Natural killer cell (primary cell): ENCODE results near the gene LCN12. TPM values are rescaled to one million over a fixed set of nuclear protein-coding genes. Genes with fewer than 3 reads are reported as not detected.
A peak's percentile ranks its signal among the peaks of the same experiment; 100 is the strongest.

ENCODE experiments used
- ATAC-seq, 3 donors: fragments of 150-1000 bp in 2 of 3; fragments of 200-7000 bp in 1 of 3; cut with Tn5 transposase; 1 replicate in 1 of 3; 2 replicates in 2 of 3; pipeline ENCODE4 v1.10.0; 2021; ENCODE audit warnings: mild to moderate bottlenecking in 2 of 3, moderate library complexity in 2 of 3
- DNase-seq, 2 donors: peaks; one replicate each; pipeline versions ENCODE4 v3.0.0 to v3.0.0-alpha.2; 2013 to 2021; ENCODE audit warnings: mixed read lengths in 1 of 2
- H3K27ac ChIP-seq: one replicate; pipeline ENCODE4 v1.5.1; 2013; ENCODE audit warnings: mild to moderate bottlenecking, low read length
- H3K27me3 ChIP-seq: one replicate; pipeline ENCODE4 v1.6.1; 2013; ENCODE audit warnings: low read length; ENCODE audit not compliant: control insufficient read depth, insufficient read depth
- H3K36me3 ChIP-seq: one replicate; pipeline ENCODE4 v1.6.1; 2013; ENCODE audit warnings: low read length; ENCODE audit not compliant: control insufficient read depth, insufficient read depth
- H3K4me1 ChIP-seq: one replicate; pipeline ENCODE4 v1.6.1; 2013; ENCODE audit warnings: low read length; ENCODE audit not compliant: control insufficient read depth, insufficient read depth
- H3K4me3 ChIP-seq: one replicate; pipeline ENCODE4 v1.5.1; 2013; ENCODE audit warnings: low read length
- H3K9me3 ChIP-seq: one replicate; pipeline ENCODE4 v1.6.1; 2013; ENCODE audit warnings: low read length; ENCODE audit not compliant: control insufficient read depth, insufficient read depth
- H3K27ac Mint-ChIP-seq, 2 donors: one replicate each; pipeline ENCODE4 v1.8.0; 2022; ENCODE audit warnings: mild to moderate bottlenecking in 2 of 2, mixed read lengths in 2 of 2, moderate library complexity in 1 of 2
- H3K27me3 Mint-ChIP-seq, 2 donors: one replicate each; pipeline ENCODE4 v1.8.0; 2022; ENCODE audit warnings: low read depth in 2 of 2, mixed read lengths in 2 of 2
- H3K36me3 Mint-ChIP-seq: one replicate; pipeline ENCODE4 v1.8.0; 2022; ENCODE audit warnings: mixed read lengths
- H3K4me1 Mint-ChIP-seq, 2 donors: one replicate each; pipeline ENCODE4 v1.8.0; 2022; ENCODE audit warnings: mixed read lengths in 2 of 2
- H3K4me3 Mint-ChIP-seq: one replicate; pipeline ENCODE4 v1.8.0; 2022; ENCODE audit warnings: mild to moderate bottlenecking, moderate library complexity, mixed read lengths
- H3K9me3 Mint-ChIP-seq, 2 donors: one replicate each; pipeline ENCODE4 v1.8.0; 2022; ENCODE audit warnings: mixed read lengths in 2 of 2
- CTCF ChIP-seq: fragments of 200-600 bp; IDR thresholded peaks from one replicate; pipeline ENCODE4 v1.8.0; 2022; ENCODE audit warnings: antibody characterized with exemption
- WGBS: methylation state at CpG from one replicate; pipeline ENCODE4 v1.1.7; 2013; ENCODE audit warnings: missing lambda C conversion rate; ENCODE audit not compliant: insufficient coverage; 5-methylcytosine and 5-hydroxymethylcytosine counted together
- intact Hi-C: fragments of 100-400 bp; cut with micrococcal nuclease; formaldehyde crosslinking; loops from one replicate; pipeline ENCODE4 v1.14.2; 2022
- total RNA-seq, 4 donors: library from RNA; stranded (reverse); fragments of 120-200 nt in 1 of 4; gene quantifications; one replicate each; pipeline versions ENCODE4 v1.2.3 to v1.2.4, GENCODE V29; 2013 to 2022

LCN12 gene
- total RNA-seq, 3 donors from 2014 or later (not counting 1 experiment from before 2014, with no cell fraction given): 9.2 to 11.3 (median 9.8) TPM

GRCh38 chr9:136995772-136996311, 43.8 kb downstream of the LCN12 start:
- Mint-ChIP-seq H3K27me3 (no peaks in the 10 kb centered on the region), H3K27ac (peak overlapping the region; percentile 97 to 99), H3K9me3 (no peaks in the 10 kb centered on the region), H3K4me1 (peaks cover 35 to 75% of the 10 kb centered on the region in 2 donors), H3K36me3 (no peaks in the 10 kb centered on the region), H3K4me3 (peak overlapping the region; percentile 96)
- Histone ChIP-seq H3K36me3 (peaks cover 16% of the 10 kb centered on the region), H3K27ac (peak overlapping the region; percentile 96), H3K4me1 (peaks cover 89% of the 10 kb centered on the region), H3K27me3 (no peaks in the 10 kb centered on the region), H3K4me3 (peak overlapping the region; percentile 55), H3K9me3 (no peaks in the 10 kb centered on the region)
- 60% methylated on average over 12 of the region's 12 CpGs for WGBS
- no peak for TF ChIP-seq CTCF
- intact Hi-C loops: loop anchor here (5.0 kb wide), 1 partner anchor 149 kb away; the partner anchor contains the start of gene PHPT1
- no peak for DNase-seq
- no peak for ATAC-seq

- no peaks in the 10 kb centered on the region for H3K9me3 ChIP-seq
- H3K9me3 Mint-ChIP-seq: no peaks in the 10 kb centered on the region
- H3K4me3 ChIP-seq: peak within 1 kb of the TSS; percentile 55
- peaks cover 90% of the 10 kb centered on the region for H3K4me1 ChIP-seq
- H3K27ac ChIP-seq: peak within 1 kb of the TSS; percentile 96
- WGBS: 11% methylated on average over 34 of the region's 35 CpGs
- peak within 1 kb of the TSS; percentile 96 for H3K4me3 Mint-ChIP-seq
- H3K36me3 ChIP-seq: peaks cover 16% of the 10 kb centered on the region
- peaks cover 33 to 67% of the 10 kb centered on the region in 2 donors for H3K4me1 Mint-ChIP-seq
- no peaks in the 10 kb centered on the region for H3K27me3 Mint-ChIP-seq
- H3K36me3 Mint-ChIP-seq: no peaks in the 10 kb centered on the region
- intact Hi-C loops: loop anchor here (5.0 kb wide), 1 partner anchor 149 kb away; the partner anchor contains the start of gene PHPT1
- ATAC-seq (peak; percentile 11 to 24 (median 16)), DNase-seq (peak; percentile 67 to 81)
- TF ChIP-seq CTCF: no peak
- H3K27me3 ChIP-seq: no peaks in the 10 kb centered on the region
- peak within 1 kb of the TSS; percentile 97 to 99 for H3K27ac Mint-ChIP-seq
Measured at GRCh38 chr9:136996361-136997292, 44.6 kb downstream of the LCN12 start, which contains the start of gene CLIC3. Gene CLIC3, minus strand, starts transcription at chr9:136996568. Its CDS starts 25 bp downstream, at chr9:136996543.

- no peaks in the 10 kb centered on the region for H3K27me3 Mint-ChIP-seq
- no peaks in the 10 kb centered on the region for H3K36me3 Mint-ChIP-seq
- 33% methylated on average over 10 of the region's 10 CpGs for WGBS
- intact Hi-C loops: loop anchor here (5.0 kb wide), 1 partner anchor 150 kb away; the partner anchor contains the start of gene PHPT1
- peak overlapping the region; percentile 96 for H3K4me3 Mint-ChIP-seq
- peak in 1 of 2 donors; percentile 51 for DNase-seq
- H3K4me1 Mint-ChIP-seq: peaks cover 33 to 65% of the 10 kb centered on the region in 2 donors
- H3K4me1 ChIP-seq: peaks cover 95% of the 10 kb centered on the region
- peak overlapping the region; percentile 55 for H3K4me3 ChIP-seq
- peak overlapping the region; percentile 97 to 99 for H3K27ac Mint-ChIP-seq
- TF ChIP-seq CTCF: no peak
- peaks cover 16% of the 10 kb centered on the region for H3K36me3 ChIP-seq
- ATAC-seq: peak; percentile 1 to 7 (median 3)
- H3K27ac ChIP-seq: peak overlapping the region; percentile 96
- no peaks in the 10 kb centered on the region for H3K9me3 Mint-ChIP-seq
- H3K9me3 ChIP-seq: no peaks in the 10 kb centered on the region
- no peaks in the 10 kb centered on the region for H3K27me3 ChIP-seq
Measured at GRCh38 chr9:136997371-136997770, 45.3 kb downstream of the LCN12 start.
